Activated T-cell treated with anti-CD3 and anti-CD28 coated beads, Interleukin-2, amount 50 U/mL, for 72 hours (primary cell): ENCODE measurements around the gene TMEM63B. TPM values are rescaled to one million over a fixed set of nuclear protein-coding genes. Genes with fewer than 3 reads are reported as not detected.
"Not testable (repeated sequence)": the region's sequence is repeated elsewhere in the genome, so short reads cannot be mapped to it uniquely, and the experiment has no call there.

Experiments
- ATAC-seq, 2 donors: fragments of 150-1000 bp; cut with Tn5 transposase; replicated peaks in 1 of 2; 2 replicates each; pipeline ENCODE4 v1.10.0; 2021; ENCODE audit warnings: moderate library complexity in 2 of 2, mild to moderate bottlenecking in 1 of 2
- DNase-seq, 2 donors: peaks; one replicate each; pipeline ENCODE4 v3.0.0; 2021 to 2022; ENCODE audit warnings: mixed read lengths in 1 of 2
- H3K27ac Mint-ChIP-seq: one replicate; pipeline ENCODE4 v1.8.0; 2022; ENCODE audit warnings: mild to moderate bottlenecking, moderate library complexity, mixed read lengths
- H3K27me3 Mint-ChIP-seq: one replicate; pipeline ENCODE4 v1.8.0; 2022; ENCODE audit warnings: low read depth, mixed read lengths
- H3K36me3 Mint-ChIP-seq, 2 donors: one replicate each; pipeline ENCODE4 v1.8.0; 2022; ENCODE audit warnings: mixed read lengths in 2 of 2, mild to moderate bottlenecking in 1 of 2; ENCODE audit not compliant: insufficient read depth in 2 of 2
- H3K4me1 Mint-ChIP-seq: one replicate; pipeline ENCODE4 v1.8.0; 2022; ENCODE audit warnings: low read depth, mixed read lengths
- H3K4me3 Mint-ChIP-seq, 2 donors: one replicate each; pipeline ENCODE4 v1.8.0; 2022; ENCODE audit warnings: mild to moderate bottlenecking in 2 of 2, mixed read lengths in 2 of 2, moderate library complexity in 2 of 2
- H3K9me3 Mint-ChIP-seq, 2 donors: one replicate each; pipeline ENCODE4 v1.8.0; 2022; ENCODE audit warnings: mixed read lengths in 2 of 2
- total RNA-seq, 2 donors: library from RNA; stranded (reverse); gene quantifications; one replicate each; pipeline ENCODE4 v1.2.3, GENCODE V29; 2022

TMEM63B gene
- total RNA-seq, 2 donors from 2014 or later, result 16.3 to 17.9 TPM

GRCh38 chr6:44088827-44089590, 38.3 kb upstream of the TMEM63B start:
- H3K27me3 Mint-ChIP-seq, result no peaks in the 10 kb centered on the region
- H3K36me3 Mint-ChIP-seq, result peaks cover 0 to 1% of the 10 kb centered on the region in 2 donors
- no peak overlapping the region for H3K4me3 Mint-ChIP-seq
- DNase-seq, result no peak
- no peak overlapping the region for H3K27ac Mint-ChIP-seq
- no peaks in the 10 kb centered on the region for H3K9me3 Mint-ChIP-seq
- H3K4me1 Mint-ChIP-seq, result peaks cover 6% of the 10 kb centered on the region
- no peak for ATAC-seq

- ATAC-seq, result no peak
Observed at GRCh38 chr6:44090465-44090864, 36.9 kb upstream of the TMEM63B start.

GRCh38 chr6:44091356-44091755, 36.0 kb upstream of the TMEM63B start:
- not testable (repeated sequence) for H3K27ac Mint-ChIP-seq, H3K4me3 Mint-ChIP-seq, H3K4me1 Mint-ChIP-seq, H3K9me3 Mint-ChIP-seq, ATAC-seq, H3K27me3 Mint-ChIP-seq, DNase-seq, H3K36me3 Mint-ChIP-seq

More at GRCh38 chr6:44090465-44090864, 36.9 kb upstream of the TMEM63B start:
- H3K27ac Mint-ChIP-seq, result no peak overlapping the region
- no peak for DNase-seq
- no peak overlapping the region for H3K4me3 Mint-ChIP-seq
- H3K36me3 Mint-ChIP-seq, result peaks cover 0 to 1% of the 10 kb centered on the region in 2 donors
- peaks cover 6% of the 10 kb centered on the region for H3K4me1 Mint-ChIP-seq
- no peaks in the 10 kb centered on the region for H3K27me3 Mint-ChIP-seq
- H3K9me3 Mint-ChIP-seq, result no peaks in the 10 kb centered on the region

- no peak overlapping the region for H3K4me3 Mint-ChIP-seq
- H3K4me1 Mint-ChIP-seq, result no peaks in the 10 kb centered on the region
- ATAC-seq, result no peak
- H3K27me3 Mint-ChIP-seq, result no peaks in the 10 kb centered on the region
- peaks cover 0 to 1% of the 10 kb centered on the region in 2 donors for H3K36me3 Mint-ChIP-seq
- no peaks in the 10 kb centered on the region for H3K9me3 Mint-ChIP-seq
- H3K27ac Mint-ChIP-seq, result no peak overlapping the region
- DNase-seq, result no peak
Observed at GRCh38 chr6:44091981-44092884, 35.1 kb upstream of the TMEM63B start.

- H3K4me1 Mint-ChIP-seq, result no peaks in the 10 kb centered on the region
- H3K27me3 Mint-ChIP-seq, result no peaks in the 10 kb centered on the region
- H3K9me3 Mint-ChIP-seq, result no peaks in the 10 kb centered on the region
- no peak for ATAC-seq
- no peak overlapping the region for H3K4me3 Mint-ChIP-seq
- peaks cover 0 to 1% of the 10 kb centered on the region in 2 donors for H3K36me3 Mint-ChIP-seq
- H3K27ac Mint-ChIP-seq, result no peak overlapping the region
- no peak for DNase-seq
Observed at GRCh38 chr6:44093066-44093465, 34.3 kb upstream of the TMEM63B start.

GRCh38 chr6:44093750-44094402, 33.5 kb upstream of the TMEM63B start:
- H3K9me3 Mint-ChIP-seq, result no peaks in the 10 kb centered on the region
- H3K4me1 Mint-ChIP-seq, result no peaks in the 10 kb centered on the region
- no peaks in the 10 kb centered on the region for H3K27me3 Mint-ChIP-seq
- H3K27ac Mint-ChIP-seq, result no peak overlapping the region
- ATAC-seq (no peak), DNase-seq (no peak)
- no peak overlapping the region for H3K4me3 Mint-ChIP-seq
- H3K36me3 Mint-ChIP-seq, result peaks cover 0 to 1% of the 10 kb centered on the region in 2 donors

GRCh38 chr6:44094403-44095242, 32.7 kb upstream of the TMEM63B start:
- Mint-ChIP-seq H3K9me3 (no peaks in the 10 kb centered on the region), H3K27ac (no peak overlapping the region), H3K4me1 (no peaks in the 10 kb centered on the region), H3K27me3 (no peaks in the 10 kb centered on the region), H3K4me3 (no peak overlapping the region), H3K36me3 (peaks cover 0 to 1% of the 10 kb centered on the region in 2 donors)
- no peak for DNase-seq
- ATAC-seq, result no peak

- H3K27me3 Mint-ChIP-seq, H3K9me3 Mint-ChIP-seq, H3K4me1 Mint-ChIP-seq, H3K36me3 Mint-ChIP-seq, DNase-seq, H3K4me3 Mint-ChIP-seq, ATAC-seq, H3K27ac Mint-ChIP-seq: not testable (repeated sequence)
Observed at GRCh38 chr6:44095243-44095623, 32.1 kb upstream of the TMEM63B start.

GRCh38 chr6:44096612-44097011, 30.7 kb upstream of the TMEM63B start:
- Mint-ChIP-seq H3K27me3 (no peaks in the 10 kb centered on the region), H3K4me3 (no peak overlapping the region), H3K36me3 (peaks cover 0 to 3% of the 10 kb centered on the region in 2 donors), H3K27ac (no peak overlapping the region), H3K9me3 (no peaks in the 10 kb centered on the region), H3K4me1 (no peaks in the 10 kb centered on the region)
- ATAC-seq (peak; percentile 87 to 88), DNase-seq (peak; percentile 77 to 79)

GRCh38 chr6:44097782-44098317, 29.5 kb upstream of the TMEM63B start:
- Mint-ChIP-seq H3K27ac (no peak overlapping the region), H3K27me3 (no peaks in the 10 kb centered on the region), H3K36me3 (peaks cover 0 to 3% of the 10 kb centered on the region in 2 donors), H3K4me3 (no peak overlapping the region), H3K4me1 (no peaks in the 10 kb centered on the region), H3K9me3 (no peaks in the 10 kb centered on the region)
- DNase-seq (no peak), ATAC-seq (no peak)

- Mint-ChIP-seq H3K36me3 (peaks cover 0 to 3% of the 10 kb centered on the region in 2 donors), H3K4me3 (no peak overlapping the region), H3K27ac (no peak overlapping the region), H3K27me3 (no peaks in the 10 kb centered on the region), H3K4me1 (no peaks in the 10 kb centered on the region), H3K9me3 (no peaks in the 10 kb centered on the region)
- no peak for DNase-seq
- no peak for ATAC-seq
Observed at GRCh38 chr6:44099192-44099591, 28.2 kb upstream of the TMEM63B start.

GRCh38 chr6:44100088-44100550, 27.2 kb upstream of the TMEM63B start:
- Mint-ChIP-seq H3K27me3 (no peaks in the 10 kb centered on the region), H3K9me3 (no peaks in the 10 kb centered on the region), H3K36me3 (peaks cover 0 to 3% of the 10 kb centered on the region in 2 donors), H3K27ac (no peak overlapping the region), H3K4me3 (no peak overlapping the region), H3K4me1 (no peaks in the 10 kb centered on the region)
- DNase-seq (peak in 1 of 2 donors; percentile 16), ATAC-seq (peak; percentile 51 to 57)
